GM13977 (cell line): Measurements from ENCODE around the gene MGME1.

ENCODE experiments used
- DNase-seq: peaks from one replicate; pipeline ENCODE4 v3.0.0; 2012; ENCODE audit warnings: low spot score
- in situ Hi-C: fragments of 300-500 bp; cut with MboI; formaldehyde crosslinking; loops from one replicate; pipeline ENCODE4 v1.12.0; 2022; ENCODE audit warnings: low sequenced_read_pairs, low pct_unique_long_range_greater_than_20kb, mixed read lengths, inconsistent platforms; ENCODE audit not compliant: unreplicated experiment
- TF ChIP-seq, protein P1 (sequence below): IDR thresholded peaks from 2 replicates; pipeline ENCODE4 v1.5.1; 2012; ENCODE audit warnings: mild to moderate bottlenecking, control low read depth; ENCODE audit not compliant: insufficient read depth; ENCODE audit errors: extremely low read depth, missing control alignments

MGME1 gene

GRCh38 chr20:17990278-17990972, 21.6 kb downstream of the MGME1 start:
- in situ Hi-C loops = no loop called here
- TF ChIP-seq, protein P1, sequence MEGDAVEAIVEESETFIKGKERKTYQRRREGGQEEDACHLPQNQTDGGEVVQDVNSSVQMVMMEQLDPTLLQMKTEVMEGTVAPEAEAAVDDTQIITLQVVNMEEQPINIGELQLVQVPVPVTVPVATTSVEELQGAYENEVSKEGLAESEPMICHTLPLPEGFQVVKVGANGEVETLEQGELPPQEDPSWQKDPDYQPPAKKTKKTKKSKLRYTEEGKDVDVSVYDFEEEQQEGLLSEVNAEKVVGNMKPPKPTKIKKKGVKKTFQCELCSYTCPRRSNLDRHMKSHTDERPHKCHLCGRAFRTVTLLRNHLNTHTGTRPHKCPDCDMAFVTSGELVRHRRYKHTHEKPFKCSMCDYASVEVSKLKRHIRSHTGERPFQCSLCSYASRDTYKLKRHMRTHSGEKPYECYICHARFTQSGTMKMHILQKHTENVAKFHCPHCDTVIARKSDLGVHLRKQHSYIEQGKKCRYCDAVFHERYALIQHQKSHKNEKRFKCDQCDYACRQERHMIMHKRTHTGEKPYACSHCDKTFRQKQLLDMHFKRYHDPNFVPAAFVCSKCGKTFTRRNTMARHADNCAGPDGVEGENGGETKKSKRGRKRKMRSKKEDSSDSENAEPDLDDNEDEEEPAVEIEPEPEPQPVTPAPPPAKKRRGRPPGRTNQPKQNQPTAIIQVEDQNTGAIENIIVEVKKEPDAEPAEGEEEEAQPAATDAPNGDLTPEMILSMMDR = no peak
- DNase-seq = no peak

- TF ChIP-seq, protein P1 = no peak
- in situ Hi-C loops = no loop called here
- no peak for DNase-seq
Observed at GRCh38 chr20:17992224-17992637, 23.4 kb downstream of the MGME1 start.

DNA sequence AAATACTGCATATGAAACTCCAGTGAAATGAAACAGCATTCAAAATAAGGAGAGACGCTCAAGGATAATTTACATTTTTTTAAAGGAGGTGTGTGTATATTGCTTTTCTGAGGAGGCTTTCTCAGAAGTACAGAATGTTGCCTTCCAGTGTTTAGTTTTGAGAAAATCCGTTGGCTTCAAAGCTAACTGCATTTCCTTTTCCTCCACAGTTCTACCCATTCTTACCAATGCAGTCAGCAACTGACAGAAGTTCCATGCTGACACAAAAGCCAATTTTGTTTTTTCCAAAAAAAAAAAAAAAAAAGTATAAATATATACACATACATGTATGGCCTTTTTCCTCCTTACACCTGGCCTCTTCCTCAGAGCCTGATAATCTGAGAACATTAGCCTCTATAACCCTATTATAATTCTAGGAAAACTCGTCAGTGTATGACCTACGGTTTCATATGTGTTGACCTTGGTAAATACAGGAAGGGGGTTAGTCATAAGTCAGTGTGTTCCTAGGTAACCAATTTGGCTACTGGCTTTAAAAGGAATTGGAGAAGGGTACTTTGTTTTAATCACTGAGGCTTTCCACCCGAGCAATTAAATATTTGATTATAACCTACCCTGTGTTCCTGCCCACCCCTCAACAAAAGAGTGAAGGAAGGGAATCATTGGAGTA, 24.2 kb downstream of the MGME1 start:
- in situ Hi-C loops = no loop called here
- TF ChIP-seq, protein P1 = no peak
- no peak for DNase-seq

GRCh38 chr20:17993546-17993945, 24.7 kb downstream of the MGME1 start:
- TF ChIP-seq, protein P1 = no peak
- in situ Hi-C loops = no loop called here
- DNase-seq = no peak

- TF ChIP-seq, protein P1 = peak; percentile 94
- in situ Hi-C loops = no loop called here
- peak; percentile 57 for DNase-seq
Observed at GRCh38 chr20:17995967-17996819, 27.4 kb downstream of the MGME1 start.

DNA sequence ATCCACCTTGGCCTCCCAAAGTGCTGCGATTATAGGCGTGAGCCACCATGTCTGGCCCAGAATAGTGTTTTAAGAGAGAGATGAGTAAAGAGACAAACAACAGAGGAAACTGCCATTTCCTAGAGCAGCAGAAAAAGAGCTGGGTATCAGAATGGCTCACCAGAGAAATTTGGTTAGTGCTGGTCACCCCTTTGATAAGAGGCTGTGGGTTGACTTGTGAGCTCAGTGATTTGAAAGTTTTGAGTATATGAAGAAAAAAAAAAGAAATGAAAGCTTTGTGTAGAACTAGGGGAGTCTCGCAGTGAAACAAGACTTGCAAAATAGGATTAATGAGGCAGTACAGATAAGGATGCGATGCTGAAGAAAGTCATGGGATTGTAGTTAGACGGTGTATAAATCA, 29.6 kb downstream of the MGME1 start:
- no peak for DNase-seq
- TF ChIP-seq, protein P1 = no peak
- in situ Hi-C loops = no loop called here
